ENCODE data around the gene CELSR1.

- TF ChIP-seq CTCF (IDR thresholded peaks at IDR 0.05) (no peak), POLR2AphosphoS5 (IDR thresholded peaks at IDR 0.05) (no peak), POLR2A (IDR thresholded peaks at IDR 0.05) (no peak)
These were observed 25.4 kb downstream of the CELSR1 start for GRCh38 chr22:46512039-46512370.
